Heart left ventricle (tissue), 13 donors: Measurements from ENCODE around the gene SPC24.
"Not testable (repeated sequence)": the region's sequence is repeated elsewhere in the genome, so short reads cannot be mapped to it uniquely, and the experiment has no call there.

Experiments
- CTCF ChIP-seq, 12 donors: fragments of 200-600 bp; sonication (generic) in 4 of 12; IDR thresholded peaks; one replicate each; pipeline versions ENCODE4 v1.5.0 to v1.8.0; 2018 to 2022; ENCODE audit warnings: antibody characterized with exemption in 12 of 12, mild to moderate bottlenecking in 5 of 12
- POLR2A ChIP-seq, 2 donors: fragments of 450-650 bp; IDR thresholded peaks; one replicate each; pipeline ENCODE4 v1.6.1; 2017; ENCODE audit warnings: antibody characterized with exemption in 2 of 2, mild to moderate bottlenecking in 2 of 2, moderate library complexity in 2 of 2
- donor health status: ischemic (EF 13 %, LVEDD 7.1; RV severe dilation, severe dysfunction).
- donor health status: DM: no; HTN: yes; CAD: no.
- donor health status: DM: no; HTN: no; CAD: no.
- donor health status: ischemic (EF 25% LVEDD 6.9; RV normal size, moderate dysfunction).
- donor health status: ischemic (EF 25% LVEDD 5.7; RV mildly dilated, moderate dysfunction).
- donor health status: ischemic (EF 35%, LVEDD 5.7; RV mildly dilated, moderate dysfunction).
- donor health status: nonischemic (EF 11% LVEDD 7.7; RV severe dilation, severe dysfunction).
- donor health status: DM: yes; HTN: yes; CAD: no.
- donor health status: PGD.
- donor health status: ischemic (EF 29% LVEDD 5.4; RV normal size, mild dysfunction).
- donor health status: nonischemic (EF 23%, LVEDD 6.1; RV moderate dilation, normal function).

GRCh38 chr19:11180975-11181374 is 25.4 kb upstream of the SPC24 start:
- not testable (repeated sequence) for TF ChIP-seq CTCF, POLR2A (IDR thresholded peaks at IDR 0.05)
